Lower leg skin (tissue), 3 donors: ENCODE data around the gene DDC.

ENCODE experiments used
- CTCF ChIP-seq, 3 donors: fragments of 450-650 bp; IDR thresholded peaks; one replicate each; pipeline ENCODE4 v1.5.1; 2016; ENCODE audit warnings: antibody characterized with exemption in 3 of 3, mild to moderate bottlenecking in 3 of 3, moderate library complexity in 2 of 3
- POLR2A ChIP-seq, 2 donors: fragments of 450-650 bp; IDR thresholded peaks; one replicate each; pipeline ENCODE4 v1.6.1; 2016 to 2017; ENCODE audit warnings: antibody characterized with exemption in 2 of 2, mild to moderate bottlenecking in 1 of 2, moderate library complexity in 1 of 2

GRCh38 chr7:50592940-50593339 lies 27.7 kb upstream of the DDC start:
- no peak for TF ChIP-seq CTCF (IDR thresholded peaks at IDR 0.05)
- TF ChIP-seq POLR2A (IDR thresholded peaks at IDR 0.05), result no peak
